Activated CD4-positive, alpha-beta T cell treated with anti-CD3 and anti-CD28 coated beads for 36 hours (primary cell): ENCODE data around the gene ATRIP. TPM values are rescaled to one million over a fixed set of nuclear protein-coding genes. Genes with fewer than 3 reads are reported as not detected.

Source experiments
- ATAC-seq: fragments of 200-7000 bp; cut with Tn5 transposase; one replicate; pipeline ENCODE4 v1.10.0; 2021; ENCODE audit warnings: mild to moderate bottlenecking, moderate library complexity
- CTCF ChIA-PET: fragments of 350-600 bp; sonication (Branson Sonifier 250); formaldehyde crosslinking; loops from one replicate; lab custom pipeline; 2021; ENCODE audit warnings: antibody characterized with exemption; lab: Charles Lee
- POLR2A ChIA-PET: fragments of 350-600 bp; sonication (Branson Sonifier 250); formaldehyde crosslinking; loops from one replicate; lab custom pipeline; 2021; ENCODE audit warnings: antibody characterized with exemption, inconsistent platforms; lab: Charles Lee
- DNase-seq: peaks from one replicate; pipeline ENCODE4 v3.0.0-alpha.2; 2020
- H3K27ac Mint-ChIP-seq: one replicate; pipeline ENCODE4 v1.8.0; 2021; ENCODE audit warnings: mixed read lengths
- H3K27me3 Mint-ChIP-seq: one replicate; pipeline ENCODE4 v1.8.0; 2021; ENCODE audit warnings: mixed read lengths
- H3K36me3 Mint-ChIP-seq: one replicate; pipeline ENCODE4 v1.8.0; 2021; ENCODE audit warnings: low read depth, mixed read lengths
- H3K4me1 Mint-ChIP-seq: one replicate; pipeline ENCODE4 v1.8.0; 2021; ENCODE audit warnings: mixed read lengths
- H3K4me3 Mint-ChIP-seq: one replicate; pipeline ENCODE4 v1.8.0; 2021; ENCODE audit warnings: mild to moderate bottlenecking, moderate library complexity, mixed read lengths
- H3K9me3 Mint-ChIP-seq: one replicate; pipeline ENCODE4 v1.8.0; 2021; ENCODE audit warnings: low read depth, mixed read lengths
- intact Hi-C, 2 experiments: fragments of 100-400 bp; cut with DNase I in 1 of 2; cut with micrococcal nuclease in 1 of 2; formaldehyde crosslinking; loops; one replicate each; pipeline versions ENCODE4 v1.14.2 to v1.15.1; 2022 to 2024; cut with DNase I, micrococcal nuclease
- total RNA-seq, 2 experiments: library from RNA; stranded (reverse); gene quantifications; one replicate each; pipeline ENCODE4 v1.2.3, GENCODE V29; 2021

Gene ATRIP
- total RNA-seq, 2 experiments from 2014 or later: 16.8 to 21.0 TPM

DNA sequence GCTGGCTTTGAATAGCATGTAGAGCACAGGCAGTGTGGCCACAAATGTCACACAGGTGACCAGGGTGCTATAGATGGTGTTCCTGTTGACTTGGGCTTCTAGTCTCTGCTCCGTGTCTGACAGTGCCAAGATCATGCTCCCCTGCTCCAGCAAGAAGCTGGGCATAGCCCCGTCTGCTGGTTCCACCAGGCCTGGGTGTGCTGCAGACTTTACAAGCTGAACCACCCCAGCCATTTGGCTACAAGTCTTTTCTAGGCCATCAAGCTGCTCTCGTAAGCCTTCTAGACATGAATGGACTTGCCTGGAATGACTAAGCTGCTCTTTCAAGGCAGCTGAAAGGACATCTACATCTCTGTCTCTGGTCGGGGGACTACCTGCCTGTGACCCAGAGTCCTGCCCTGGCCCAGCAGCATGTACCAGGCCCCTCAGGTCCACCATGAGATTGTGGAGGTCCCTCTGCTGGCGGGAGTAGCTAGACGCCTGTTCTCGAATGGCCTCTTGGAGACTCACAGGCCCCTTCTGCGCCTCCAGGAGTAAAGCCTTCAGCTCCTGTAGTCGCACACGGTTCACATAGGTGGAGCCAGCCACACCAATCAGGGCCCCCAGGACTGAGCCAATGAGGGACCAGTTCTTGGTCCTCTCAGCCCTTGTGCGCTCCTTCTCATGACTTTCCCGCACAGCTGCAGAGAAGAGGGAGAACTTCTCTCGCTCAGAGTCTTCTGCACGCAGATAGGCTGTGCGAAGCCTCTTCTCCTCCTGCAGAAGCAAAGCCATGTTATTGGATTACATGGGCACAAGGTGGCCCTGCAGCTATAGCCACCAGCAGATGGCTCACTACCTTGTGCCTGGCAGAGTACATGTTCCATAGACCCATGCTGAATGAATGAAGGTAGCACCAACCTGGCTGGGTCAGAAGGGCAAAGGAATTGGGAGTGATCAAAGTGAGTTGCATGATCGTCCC, 13.8 kb upstream of the ATRIP start:
- no peak overlapping the region for H3K27ac Mint-ChIP-seq
- intact Hi-C loops: no loop called here
- H3K27me3 Mint-ChIP-seq: peaks cover 5% of the 10 kb centered on the region
- no peak overlapping the region for H3K4me3 Mint-ChIP-seq
- H3K9me3 Mint-ChIP-seq: no peaks in the 10 kb centered on the region
- POLR2A ChIA-PET: no interaction called here
- CTCF ChIA-PET: interaction anchor here (0.6 to 6.2 kb wide), 9 partner anchors 10 to 742 kb away, joined by 3 to 77 read pairs (median 4); partner anchors contain the start of genes ATRIP and IMPDH2
- H3K4me1 Mint-ChIP-seq: peaks cover 12% of the 10 kb centered on the region
- H3K36me3 Mint-ChIP-seq: peaks cover 13% of the 10 kb centered on the region
- no peak for ATAC-seq
- peak; percentile 21 for DNase-seq

DNA sequence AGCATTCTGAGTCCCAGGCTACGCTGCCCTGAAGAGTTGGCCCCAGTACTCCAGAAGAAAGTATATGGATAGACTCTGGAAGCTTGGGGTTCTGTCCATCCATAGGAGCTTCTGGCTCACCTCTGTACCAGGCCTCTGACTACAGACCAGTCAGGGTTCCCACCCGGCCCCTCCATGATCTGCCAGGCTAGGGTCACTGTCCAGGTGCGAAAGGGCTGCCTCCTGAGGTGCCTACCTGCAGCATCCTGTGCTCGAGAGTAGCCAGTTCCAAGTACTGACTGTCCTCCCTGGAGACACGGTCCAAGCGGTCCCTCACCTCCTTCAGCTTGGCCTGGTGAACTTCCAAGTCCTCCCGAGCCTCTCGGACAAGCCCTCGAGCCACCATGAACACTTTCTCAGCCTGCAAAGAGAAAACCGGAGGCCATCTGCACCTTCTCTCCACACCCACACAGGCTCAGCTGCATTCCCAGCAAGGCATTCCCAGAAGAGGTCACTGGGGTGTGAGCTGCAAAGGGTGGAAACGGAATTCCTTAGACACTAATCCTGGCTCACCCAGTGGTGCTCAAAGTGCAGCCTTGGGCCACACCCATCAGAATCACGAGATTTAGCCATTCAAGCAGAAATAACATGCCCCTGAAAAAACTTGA, 12.9 kb upstream of the ATRIP start:
- Mint-ChIP-seq H3K4me3 (no peak overlapping the region), H3K27ac (no peak overlapping the region)

GRCh38 chr3:48434591-48435222, 11.8 kb upstream of the ATRIP start:
- H3K27me3 Mint-ChIP-seq: no peaks in the 10 kb centered on the region
- no peak overlapping the region for H3K27ac Mint-ChIP-seq
- H3K36me3 Mint-ChIP-seq: peaks cover 13% of the 10 kb centered on the region
- H3K4me3 Mint-ChIP-seq: no peak overlapping the region
- ChIA-PET POLR2A (no interaction called here), CTCF (interaction anchor here (0.6 to 6.2 kb wide), 15 partner anchors 9 to 504 kb away, joined by 3 to 165 read pairs (median 4); partner anchors contain the start of gene ATRIP)
- peaks cover 22% of the 10 kb centered on the region for H3K4me1 Mint-ChIP-seq
- peak; percentile 33 for DNase-seq
- intact Hi-C loops: no loop called here
- no peak for ATAC-seq
- H3K9me3 Mint-ChIP-seq: no peaks in the 10 kb centered on the region

More for the DNA sequence above, 12.9 kb upstream of the ATRIP start:
- H3K27me3 Mint-ChIP-seq: no peaks in the 10 kb centered on the region
- intact Hi-C loops: no loop called here
- peaks cover 16% of the 10 kb centered on the region for H3K4me1 Mint-ChIP-seq
- ATAC-seq: no peak
- DNase-seq: no peak
- ChIA-PET POLR2A (no interaction called here), CTCF (interaction anchor here (0.6 to 6.2 kb wide), 9 partner anchors 10 to 193 kb away, joined by 3 to 165 read pairs (median 3); partner anchors contain the start of gene ATRIP)
- H3K36me3 Mint-ChIP-seq: peaks cover 13% of the 10 kb centered on the region
- H3K9me3 Mint-ChIP-seq: no peaks in the 10 kb centered on the region

DNA sequence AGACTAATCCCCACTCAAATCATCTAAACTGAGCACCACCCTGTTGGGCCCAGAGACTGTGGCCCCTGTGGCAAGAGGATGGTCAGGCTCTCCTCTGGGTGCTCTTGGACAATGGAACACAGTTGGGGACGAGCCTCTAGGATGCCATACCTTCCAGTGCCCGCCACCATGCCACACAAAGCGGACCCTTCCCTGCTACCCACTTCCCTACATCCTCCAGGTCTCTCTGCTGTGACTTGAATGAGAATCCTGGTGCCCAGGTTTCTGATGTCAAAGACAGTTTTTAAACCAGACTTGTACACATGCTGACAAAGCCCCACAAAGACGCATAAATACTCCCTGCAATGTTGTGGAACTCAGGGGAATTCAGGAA, 11.3 kb upstream of the ATRIP start:
- ChIA-PET CTCF (interaction anchor here (0.7 to 6.2 kb wide), 38 partner anchors 8 to 620 kb away, joined by 3 to 165 read pairs (median 9); partner anchors contain the start of genes ATRIP, NME6, PFKFB4 and SLC26A6), POLR2A (interaction anchor here (1.3 to 1.7 kb wide), 2 partner anchors 12 to 167 kb away, joined by 4 to 7 read pairs; partner anchors contain the start of gene ATRIP)
- H3K4me3 Mint-ChIP-seq: no peak overlapping the region
- H3K27ac Mint-ChIP-seq: no peak overlapping the region
- no peaks in the 10 kb centered on the region for H3K9me3 Mint-ChIP-seq
- DNase-seq (no peak), ATAC-seq (no peak)
- H3K4me1 Mint-ChIP-seq: peaks cover 25% of the 10 kb centered on the region
- peaks cover 18% of the 10 kb centered on the region for H3K36me3 Mint-ChIP-seq
- intact Hi-C loops: no loop called here
- H3K27me3 Mint-ChIP-seq: no peaks in the 10 kb centered on the region

DNA sequence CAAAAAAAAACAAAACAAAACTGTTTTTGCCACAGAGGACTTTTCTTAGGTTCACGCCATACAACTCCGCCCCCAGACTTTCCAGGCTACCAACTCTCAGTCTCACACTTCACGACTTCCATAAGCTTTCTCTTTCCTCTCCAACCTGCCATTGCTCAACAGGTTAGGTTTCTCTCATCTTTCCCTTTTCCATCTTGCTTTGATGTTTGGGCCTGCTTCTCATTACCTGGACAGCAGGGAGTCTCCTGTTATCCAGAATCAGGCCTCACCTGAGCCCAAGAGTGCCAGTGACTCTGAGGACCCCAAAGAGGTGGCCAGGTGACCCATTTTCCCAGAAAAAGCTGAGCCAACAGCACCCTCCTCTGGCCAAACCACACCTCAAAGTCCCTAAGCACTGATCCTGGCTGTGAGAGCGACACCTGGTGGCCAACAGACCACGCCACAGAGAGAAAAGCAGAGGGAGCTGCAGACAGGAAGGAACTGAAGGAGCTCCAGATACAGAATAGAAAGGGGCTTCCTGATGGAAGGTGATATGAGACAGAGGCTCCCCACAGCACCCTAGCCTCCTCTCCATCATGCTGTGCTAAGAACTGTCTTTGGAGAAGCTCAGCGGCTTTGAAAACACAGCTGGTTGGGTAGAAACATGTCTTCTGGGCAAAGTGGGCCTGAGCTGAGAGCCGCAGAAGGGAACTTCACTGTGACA, 10.6 kb upstream of the ATRIP start:
- CTCF ChIA-PET: interaction anchor here (0.6 to 6.2 kb wide), 87 partner anchors 9 to 621 kb away, joined by 3 to 165 read pairs (median 5); partner anchors contain the start of genes ATRIP, CDC25A, IP6K2 and NME6
- POLR2A ChIA-PET: interaction anchor here (0.6 to 1.7 kb wide), 10 partner anchors 11 to 200 kb away, joined by 3 to 7 read pairs (median 4); partner anchors contain the start of genes ATRIP and PFKFB4
- intact Hi-C loops: loop anchor here (1.0 to 2.0 kb wide), 7 partner anchors 35 to 247 kb away; partner anchors contain the start of genes CDC25A (in 1 of the 2) and SLC26A6 (in 1 of the 2)
- Mint-ChIP-seq H3K36me3 (peaks cover 21% of the 10 kb centered on the region), H3K9me3 (no peaks in the 10 kb centered on the region), H3K27ac (no peak overlapping the region), H3K4me1 (peaks cover 21% of the 10 kb centered on the region), H3K27me3 (no peaks in the 10 kb centered on the region), H3K4me3 (no peak overlapping the region)
- peak; percentile 48 for ATAC-seq
- peak; percentile 92 for DNase-seq

- no peaks in the 10 kb centered on the region for H3K27me3 Mint-ChIP-seq
- DNase-seq (no peak), ATAC-seq (no peak)
- ChIA-PET CTCF (interaction anchor here (0.6 to 6.2 kb wide), 87 partner anchors 9 to 621 kb away, joined by 3 to 165 read pairs (median 5); partner anchors contain the start of genes ATRIP, CDC25A, IP6K2 and NME6), POLR2A (interaction anchor here (0.6 to 1.7 kb wide), 9 partner anchors 10 to 199 kb away, joined by 3 to 7 read pairs (median 4); partner anchors contain the start of genes ATRIP and PFKFB4)
- H3K4me3 Mint-ChIP-seq: no peak overlapping the region
- H3K27ac Mint-ChIP-seq: no peak overlapping the region
- no peaks in the 10 kb centered on the region for H3K9me3 Mint-ChIP-seq
- H3K36me3 Mint-ChIP-seq: peaks cover 24% of the 10 kb centered on the region
- peaks cover 23% of the 10 kb centered on the region for H3K4me1 Mint-ChIP-seq
- intact Hi-C loops: loop anchor here (1.0 to 2.0 kb wide), 7 partner anchors 35 to 248 kb away; partner anchors contain the start of genes CDC25A (in 1 of the 2) and SLC26A6 (in 1 of the 2)
Observed at GRCh38 chr3:48436477-48436787, 10.1 kb upstream of the ATRIP start.

GRCh38 chr3:48436855-48437254, 9.7 kb upstream of the ATRIP start:
- Mint-ChIP-seq H3K4me1 (peaks cover 28% of the 10 kb centered on the region), H3K36me3 (peaks cover 24% of the 10 kb centered on the region), H3K4me3 (no peak overlapping the region), H3K27ac (no peak overlapping the region), H3K27me3 (no peaks in the 10 kb centered on the region), H3K9me3 (no peaks in the 10 kb centered on the region)
- ChIA-PET POLR2A (interaction anchor here (0.8 to 1.7 kb wide), 4 partner anchors 10 to 199 kb away, joined by 3 to 7 read pairs (median 4); partner anchors contain the start of gene ATRIP), CTCF (interaction anchor here (0.7 to 6.2 kb wide), 50 partner anchors 10 to 612 kb away, joined by 3 to 165 read pairs (median 7); partner anchors contain the start of genes ATRIP, CDC25A, IP6K2 and NME6)
- DNase-seq (no peak), ATAC-seq (no peak)
- intact Hi-C loops: loop anchor here (1.0 to 2.0 kb wide), 7 partner anchors 36 to 248 kb away; partner anchors contain the start of genes CDC25A (in 1 of the 2) and SLC26A6 (in 1 of the 2)

DNA sequence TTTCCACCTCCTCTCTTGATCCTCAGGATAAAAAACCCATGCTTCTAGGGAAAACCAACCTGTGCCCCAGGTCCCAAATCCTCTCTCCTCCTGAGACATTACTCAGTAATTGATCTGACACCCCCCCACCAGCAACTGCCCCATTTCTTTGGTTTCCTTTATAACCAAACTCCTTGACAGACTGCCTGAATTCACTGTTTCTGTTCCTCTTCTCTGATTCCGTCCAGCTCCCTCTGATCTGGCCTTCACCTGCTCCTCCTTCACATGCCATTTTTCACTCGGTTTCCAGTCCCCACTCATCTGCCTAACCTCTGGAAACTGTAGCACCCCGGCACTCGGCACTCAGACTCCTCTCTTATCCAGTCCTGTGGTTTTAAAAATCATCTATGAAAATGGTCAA, 8.7 kb upstream of the ATRIP start:
- Mint-ChIP-seq H3K27ac (no peak overlapping the region), H3K9me3 (no peaks in the 10 kb centered on the region), H3K4me1 (peaks cover 35% of the 10 kb centered on the region), H3K4me3 (no peak overlapping the region), H3K27me3 (no peaks in the 10 kb centered on the region), H3K36me3 (peaks cover 29% of the 10 kb centered on the region)
- DNase-seq: no peak
- ATAC-seq: no peak
- POLR2A ChIA-PET: no interaction called here
- intact Hi-C loops: loop anchor here (2.0 kb wide), 2 partner anchors 243 to 249 kb away; partner anchors contain the start of gene CDC25A (in 1 of the 2)
- CTCF ChIA-PET: interaction anchor here (1.4 to 6.2 kb wide), 7 partner anchors 19 to 244 kb away, joined by 8 to 165 read pairs (median 29); partner anchors contain the start of gene PFKFB4

GRCh38 chr3:48439820-48440589, 6.5 kb upstream of the ATRIP start, which contains the start of the genes CCDC51 and TMA7:
CCDC51 (minus strand) TSS chr3:48440119; CDS start chr3:48435128, 4,991 bp downstream.
TMA7 (plus strand) TSS chr3:48440257; CDS start chr3:48440297, 40 bp downstream.
- ChIA-PET CTCF (interaction anchor here (0.6 to 3.4 kb wide), 21 partner anchors 13 to 519 kb away, joined by 3 to 31 read pairs (median 3); partner anchors contain the start of genes CELSR3 and PFKFB4), POLR2A (interaction anchor here (0.5 to 1.6 kb wide), 9 partner anchors 17 to 252 kb away, joined by 3 to 5 read pairs (median 4); partner anchors contain the start of genes CDC25A and SLC26A6)
- intact Hi-C loops: loop anchor here (1.0 to 10.0 kb wide), 14 partner anchors 11 to 637 kb away; partner anchors contain the start of genes ARIH2 (in 1 of the 2), CDC25A (in 1 of the 2), DHX30 (in 1 of the 2) and NME6 (in 1 of the 2)
- DNase-seq (peak; percentile 99), ATAC-seq (peak; percentile 97)
- peak within 1 kb of the TSS; percentile 92 for H3K4me3 Mint-ChIP-seq
- H3K36me3 Mint-ChIP-seq: peaks cover 36% of the 10 kb centered on the region
- H3K27ac Mint-ChIP-seq: peak within 1 kb of the TSS; percentile 98
- no peaks in the 10 kb centered on the region for H3K27me3 Mint-ChIP-seq
- no peaks in the 10 kb centered on the region for H3K9me3 Mint-ChIP-seq
- peaks cover 29% of the 10 kb centered on the region for H3K4me1 Mint-ChIP-seq
